ENCODE measurements around the gene RBM10.

RBM10 gene

GRCh38 chrX:47212381-47213293, 67.6 kb downstream of the RBM10 start:
- Histone ChIP-seq H4K20me1 (ENCODE audit: control insufficient read depth, insufficient read depth, low read depth, low read length) (no peaks in the 10 kb centered on the region), H3K9me3 (ENCODE audit: control insufficient read depth, insufficient read depth, low read length) (no peaks in the 10 kb centered on the region), H3K36me3 (ENCODE audit: control insufficient read depth, low read length) (peaks cover 73% of the 10 kb centered on the region), H3F3A (ENCODE audit: control insufficient read depth, insufficient read depth) (peaks cover 8% of the 10 kb centered on the region), H3K4me2 (ENCODE audit: low read length) (no peak overlapping the region), H3K27ac (ENCODE audit: low read depth, low read length) (no peak overlapping the region), H3K9me2 (replicated peaks; ENCODE audit: control insufficient read depth, low read length) (no peaks in the 10 kb centered on the region), H3K79me2 (ENCODE audit: control insufficient read depth, low read length) (no peaks in the 10 kb centered on the region), H3K4me1 (ENCODE audit: control insufficient read depth, low read length) (peaks cover 16% of the 10 kb centered on the region), H3K4me3 (ENCODE audit: low read length) (no peak overlapping the region), H3K27me3 (ENCODE audit: control insufficient read depth, low read length) (no peaks in the 10 kb centered on the region)
- TF ChIP-seq EZH2phosphoT487 (IDR thresholded peaks at IDR 0.05; ENCODE audit: borderline replicate concordance, low read length) = no peak
- TF ChIP-seq CTCF (IDR thresholded peaks at IDR 0.05; ENCODE audit: low read depth, low read length, poor library complexity, severe bottlenecking) = no peak

- TF ChIP-seq CTCF (IDR thresholded peaks at IDR 0.05; ENCODE audit: low read depth, low read length, poor library complexity, severe bottlenecking) (no peak), EZH2phosphoT487 (IDR thresholded peaks at IDR 0.05; ENCODE audit: borderline replicate concordance, low read length) (no peak)
- no peak overlapping the region for H3K27ac ChIP-seq (ENCODE audit: low read depth, low read length)
- H4K20me1 ChIP-seq (ENCODE audit: control insufficient read depth, insufficient read depth, low read depth, low read length) = 0 out of 2 replicates have a peak, but pooled peaks cover 2% of the 10 kb centered on the region
- no peaks in the 10 kb centered on the region for H3K27me3 ChIP-seq (ENCODE audit: control insufficient read depth, low read length)
- H3K9me2 ChIP-seq (replicated peaks; ENCODE audit: control insufficient read depth, low read length) = no peaks in the 10 kb centered on the region
- peaks cover 16% of the 10 kb centered on the region for H3K4me1 ChIP-seq (ENCODE audit: control insufficient read depth, low read length)
- no peak overlapping the region for H3K4me3 ChIP-seq (ENCODE audit: low read length)
- peaks cover 8% of the 10 kb centered on the region for H3F3A ChIP-seq (ENCODE audit: control insufficient read depth, insufficient read depth)
- peaks cover 71% of the 10 kb centered on the region for H3K36me3 ChIP-seq (ENCODE audit: control insufficient read depth, low read length)
- H3K9me3 ChIP-seq (ENCODE audit: control insufficient read depth, insufficient read depth, low read length) = no peaks in the 10 kb centered on the region
- H3K79me2 ChIP-seq (ENCODE audit: control insufficient read depth, low read length) = peaks cover 10% of the 10 kb centered on the region
- H3K4me2 ChIP-seq (ENCODE audit: low read length) = no peak overlapping the region
Observed at GRCh38 chrX:47214435-47215077, 69.5 kb downstream of the RBM10 start.

GRCh38 chrX:47215291-47215900, 70.4 kb downstream of the RBM10 start:
- H3K9me2 ChIP-seq (replicated peaks; ENCODE audit: control insufficient read depth, low read length) = no peaks in the 10 kb centered on the region
- TF ChIP-seq CTCF (IDR thresholded peaks at IDR 0.05; ENCODE audit: low read depth, low read length, poor library complexity, severe bottlenecking) (no peak), EZH2phosphoT487 (IDR thresholded peaks at IDR 0.05; ENCODE audit: borderline replicate concordance, low read length) (no peak)
- no peak overlapping the region for H3K4me3 ChIP-seq (ENCODE audit: low read length)
- H3K79me2 ChIP-seq (ENCODE audit: control insufficient read depth, low read length) = peaks cover 19% of the 10 kb centered on the region
- H3K9me3 ChIP-seq (ENCODE audit: control insufficient read depth, insufficient read depth, low read length) = no peaks in the 10 kb centered on the region
- H3K4me1 ChIP-seq (ENCODE audit: control insufficient read depth, low read length) = peaks cover 24% of the 10 kb centered on the region
- H3K36me3 ChIP-seq (ENCODE audit: control insufficient read depth, low read length) = peaks cover 69% of the 10 kb centered on the region
- H3K27me3 ChIP-seq (ENCODE audit: control insufficient read depth, low read length) = no peaks in the 10 kb centered on the region
- H4K20me1 ChIP-seq (ENCODE audit: control insufficient read depth, insufficient read depth, low read depth, low read length) = peaks cover 10% of the 10 kb centered on the region
- H3F3A ChIP-seq (ENCODE audit: control insufficient read depth, insufficient read depth) = peaks cover 8% of the 10 kb centered on the region
- H3K27ac ChIP-seq (ENCODE audit: low read depth, low read length) = no peak overlapping the region
- H3K4me2 ChIP-seq (ENCODE audit: low read length) = no peak overlapping the region
